H1 (cell line): ENCODE data around the gene C16orf95. TPM values are rescaled to one million over a fixed set of nuclear protein-coding genes. Genes with fewer than 3 reads are reported as not detected.

Experiments used
- CTCF ChIA-PET: fragments of 300-600 bp; sonication (Branson Sonifier 250); formaldehyde crosslinking; loops from one replicate; lab custom pipeline; 2021; ENCODE audit not compliant: partially characterized antibody; lab: Charles Lee
- POLR2A ChIA-PET: fragments of 300-600 bp; sonication (Branson Sonifier 250); formaldehyde crosslinking; loops from one replicate; lab custom pipeline; 2021; ENCODE audit warnings: inconsistent platforms; ENCODE audit not compliant: partially characterized antibody; lab: Charles Lee
- DNase-seq, 2 experiments: peaks; one replicate each; pipeline versions ENCODE4 v3.0.0 to v3.0.0-alpha.2; 2010 to 2022; ENCODE audit warnings: low spot score in 2 of 2, low read depth in 1 of 2, mixed read lengths in 1 of 2
- FAIRE-seq: peaks from 2 replicates; lab custom pipeline; 2011; peaks lifted over from hg19 to GRCh38; lab: Jason Lieb, UNC
- H2AFZ ChIP-seq: 2 replicates; pipeline ENCODE4 v1.8.1; 2012; ENCODE audit warnings: low read length, inconsistent platforms
- H2AK5ac ChIP-seq: 2 replicates; pipeline ENCODE4 v1.6.1; 2013; ENCODE audit warnings: low read depth, low read length
- H2BK120ac ChIP-seq: replicated peaks from 2 replicates; pipeline ENCODE3; 2013; ENCODE audit warnings: low read depth, low read length, inconsistent platforms
- H2BK12ac ChIP-seq: 2 replicates; pipeline ENCODE4 v1.6.1; 2013; ENCODE audit warnings: low read depth, low read length
- H2BK15ac ChIP-seq: 2 replicates; pipeline ENCODE4 v1.6.1; 2013; ENCODE audit warnings: low read length
- H2BK20ac ChIP-seq: 2 replicates; pipeline ENCODE4 v1.6.1; 2013; ENCODE audit warnings: low read length
- H2BK5ac ChIP-seq: 2 replicates; pipeline ENCODE4 v1.6.1; 2013; ENCODE audit warnings: low read depth, low read length
- H3K14ac ChIP-seq: 2 replicates; pipeline ENCODE4 v1.6.1; 2013; ENCODE audit warnings: inconsistent platforms; ENCODE audit not compliant: insufficient read length
- H3K18ac ChIP-seq: 2 replicates; pipeline ENCODE4 v1.6.1; 2013; ENCODE audit warnings: low read length; ENCODE audit errors: extremely low read depth
- H3K23ac ChIP-seq: 2 replicates; pipeline ENCODE4 v1.6.1; 2013; ENCODE audit warnings: inconsistent platforms; ENCODE audit not compliant: insufficient read length
- H3K23me2 ChIP-seq: 2 replicates; pipeline ENCODE4 v1.6.1; 2013; ENCODE audit warnings: low read depth, low read length
- H3K27ac ChIP-seq: 2 replicates; pipeline ENCODE4 v1.6.1; 2011; ENCODE audit warnings: low read depth, low read length, inconsistent platforms
- H3K27me3 ChIP-seq, 4 experiments: replicated peaks in 1 of 4; 1 replicate in 1 of 4; 2 replicates in 3 of 4; pipeline versions ENCODE4 v1.6.1 to v1.8.1; 2011 to 2013; ENCODE audit warnings: low read length in 3 of 4, mild to moderate bottlenecking in 3 of 4, inconsistent platforms in 2 of 4, mixed read lengths in 2 of 4, moderate library complexity in 1 of 4; ENCODE audit not compliant: control insufficient read depth in 3 of 4, insufficient read depth in 3 of 4; ENCODE audit errors: extremely low read depth in 1 of 4
- H3K36me3 ChIP-seq, 4 experiments: 2 replicates each; pipeline versions ENCODE4 v1.6.1 to v1.8.1; 2011 to 2013; ENCODE audit warnings: mild to moderate bottlenecking in 4 of 4, low read length in 3 of 4, moderate library complexity in 2 of 4, control low read depth in 1 of 4, inconsistent platforms in 1 of 4; ENCODE audit not compliant: insufficient read depth in 4 of 4, control insufficient read depth in 2 of 4
- H3K4ac ChIP-seq: replicated peaks from 2 replicates; pipeline ENCODE3; 2013; ENCODE audit warnings: low read length, low read depth, mixed read lengths, inconsistent platforms; ENCODE audit not compliant: insufficient read length
- H3K4me1 ChIP-seq, 4 experiments: replicated peaks in 1 of 4; 1 replicate in 1 of 4; 2 replicates in 3 of 4; pipeline versions ENCODE4 v1.6.1 to v1.8.1; 2011 to 2013; ENCODE audit warnings: low read length in 3 of 4, inconsistent platforms in 2 of 4, mixed read lengths in 1 of 4; ENCODE audit not compliant: insufficient read depth in 4 of 4, control insufficient read depth in 3 of 4
- H3K4me2 ChIP-seq, 2 experiments: 2 replicates each; pipeline versions ENCODE4 v1.6.1 to v1.8.1; 2011 to 2013; ENCODE audit warnings: low read depth in 2 of 2, low read length in 2 of 2, control low read depth in 1 of 2, inconsistent platforms in 1 of 2, mild to moderate bottlenecking in 1 of 2; ENCODE audit not compliant: insufficient read depth in 1 of 2
- H3K4me3 ChIP-seq, 4 experiments: fragments of 200-600, 300-600 bp in 1 of 4; sonication (generic), shearing (Covaris generic), sonication (Bioruptor Twin) in 1 of 4; 2 replicates each; pipeline versions ENCODE4 v1.5.1 to v1.8.1; 2011 to 2016; ENCODE audit warnings: low read length in 4 of 4, low read depth in 3 of 4, control low read depth in 2 of 4, inconsistent platforms in 2 of 4, mild to moderate bottlenecking in 2 of 4, mixed read lengths in 1 of 4, moderate library complexity in 1 of 4; ENCODE audit not compliant: insufficient read depth in 2 of 4; ENCODE audit errors: extremely low read depth in 1 of 4
- H3K56ac ChIP-seq: replicated peaks from 2 replicates; pipeline ENCODE3; 2013; ENCODE audit warnings: low read depth, mild to moderate bottlenecking, mixed read lengths, low read length, inconsistent platforms; ENCODE audit not compliant: insufficient read length
- H3K79me1 ChIP-seq: 2 replicates; pipeline ENCODE4 v1.6.1; 2013; ENCODE audit warnings: low read depth, low read length, control low read depth
- H3K79me2 ChIP-seq, 2 experiments: 2 replicates each; pipeline versions ENCODE4 v1.6.1 to v1.8.1; 2012 to 2013; ENCODE audit warnings: low read length in 2 of 2, mild to moderate bottlenecking in 2 of 2, inconsistent platforms in 1 of 2; ENCODE audit not compliant: insufficient read depth in 2 of 2, control insufficient read depth in 1 of 2
- H3K9ac ChIP-seq, 4 experiments: replicated peaks in 1 of 4; 1 replicate in 1 of 4; 2 replicates in 3 of 4; pipeline versions ENCODE4 v1.6.1 to v1.8.1; 2011 to 2013; ENCODE audit warnings: low read depth in 3 of 4, low read length in 3 of 4, control low read depth in 2 of 4, mild to moderate bottlenecking in 2 of 4, moderate library complexity in 2 of 4, inconsistent platforms in 1 of 4; ENCODE audit errors: extremely low read depth in 1 of 4
- H3K9me3 ChIP-seq, 2 experiments: 2 replicates each; pipeline versions ENCODE4 v1.6.1 to v1.8.1; 2012 to 2013; ENCODE audit warnings: mild to moderate bottlenecking in 2 of 2, moderate library complexity in 2 of 2, control low read depth in 1 of 2, inconsistent platforms in 1 of 2, low read depth in 1 of 2, low read length in 1 of 2, mixed read lengths in 1 of 2; ENCODE audit not compliant: insufficient read depth in 2 of 2
- H4K20me1 ChIP-seq, 2 experiments: replicated peaks in 1 of 2; 2 replicates each; pipeline versions ENCODE3 to v1.8.1; 2011 to 2013; ENCODE audit warnings: inconsistent platforms in 2 of 2, low read length in 2 of 2, mild to moderate bottlenecking in 1 of 2; ENCODE audit not compliant: insufficient read depth in 2 of 2, control insufficient read depth in 1 of 2
- H4K5ac ChIP-seq: 2 replicates; pipeline ENCODE4 v1.6.1; 2013; ENCODE audit warnings: low read length, low read depth, mixed read lengths, inconsistent platforms; ENCODE audit not compliant: insufficient read length
- H4K8ac ChIP-seq: 2 replicates; pipeline ENCODE4 v1.8.0; 2013; ENCODE audit warnings: mild to moderate bottlenecking, moderate library complexity, low read length, inconsistent platforms; ENCODE audit not compliant: insufficient read depth; ENCODE audit errors: extremely low read depth
- H4K91ac ChIP-seq: replicated peaks from 2 replicates; pipeline ENCODE3; 2013; ENCODE audit warnings: low read length, mixed read lengths, inconsistent platforms; ENCODE audit not compliant: insufficient read length
- CHD2 ChIP-seq: IDR thresholded peaks from 2 replicates; pipeline ENCODE4 v1.6.1; 2012; ENCODE audit warnings: low read length, improper control_type of control experiment
- CREB1 ChIP-seq: IDR thresholded peaks from 2 replicates; pipeline ENCODE4 v1.6.1; 2012; ENCODE audit warnings: inconsistent platforms
- E2F6 ChIP-seq: IDR thresholded peaks from 2 replicates; pipeline ENCODE4 v1.6.1; 2012; ENCODE audit warnings: inconsistent platforms
- EGR1 ChIP-seq: IDR thresholded peaks from 2 replicates; pipeline ENCODE4 v1.6.1; 2011; ENCODE audit warnings: low read depth, low read length, borderline replicate concordance
- EP300 ChIP-seq, 2 experiments: IDR thresholded peaks; 1 replicate in 1 of 2; 2 replicates in 1 of 2; pipeline ENCODE4 v1.6.1; 2011 to 2012; ENCODE audit warnings: low read depth in 2 of 2, low read length in 2 of 2, mild to moderate bottlenecking in 2 of 2, borderline replicate concordance in 1 of 2, inconsistent platforms in 1 of 2, moderate library complexity in 1 of 2
- KDM4A ChIP-seq: IDR thresholded peaks from one replicate; pipeline ENCODE4 v1.7.1; 2012; ENCODE audit warnings: low read depth, mild to moderate bottlenecking, moderate library complexity, low read length, inconsistent platforms; ENCODE audit not compliant: severe bottlenecking
- POLR2AphosphoS5 ChIP-seq: IDR thresholded peaks from 2 replicates; pipeline ENCODE4 v1.6.1; 2011; ENCODE audit warnings: low read depth, low read length
- POU5F1 ChIP-seq: IDR thresholded peaks from 2 replicates; pipeline ENCODE4 v1.6.1; 2011; ENCODE audit warnings: low read depth, mild to moderate bottlenecking, low read length, moderate library complexity
- RFX5 ChIP-seq: IDR thresholded peaks from 2 replicates; pipeline ENCODE4 v1.6.1; 2011; ENCODE audit warnings: low read depth, low read length, improper control_type of control experiment, borderline replicate concordance
- SUZ12 ChIP-seq: fragments of 200-600 bp; sonication (generic); IDR thresholded peaks from 2 replicates; pipeline ENCODE4 v1.6.1; 2012; ENCODE audit warnings: mild to moderate bottlenecking, inconsistent platforms, low read length, moderate library complexity, mixed read lengths
- WGBS, 2 experiments: shearing (Covaris generic) in 1 of 2; methylation state at CpG; one replicate each; pipeline versions ENCODE4 v1.1.6 to v1.1.7; 2013 to 2015; ENCODE audit warnings: low lambda C conversion rate in 2 of 2, mixed read lengths in 2 of 2, inconsistent platforms in 1 of 2, low coverage in 1 of 2, missing lambda C conversion rate in 1 of 2; ENCODE audit not compliant: insufficient replicate concordance in 2 of 2, insufficient coverage in 1 of 2, insufficient read length in 1 of 2; ENCODE audit errors: extremely low coverage in 1 of 2, missing lambda C conversion rate in 1 of 2; 5-methylcytosine and 5-hydroxymethylcytosine counted together
- polyA plus RNA-seq, 7 experiments: library from polyadenylated mRNA; depleted of rRNA in 3 of 7; stranded (reverse) in 5 of 7; unstranded in 2 of 7; fragments of >200 nt in 5 of 7; fragments of 200-250 nt in 2 of 7; gene quantifications; 1 replicate in 5 of 7; 2 replicates in 1 of 7; 4 replicates in 1 of 7; pipeline versions ENCODE4 v1.2.1 to v1.2.3, GENCODE V29; 2011 to 2013; ENCODE audit warnings: missing spikeins in 2 of 7, mixed read lengths in 2 of 7
- total RNA-seq: library from RNA; stranded (reverse); fragmentation: NEBNext Ultra II Directional; extraction: Animal tissue kit (Norgen Biotek cat#: 25700); gene quantifications from 2 replicates; pipeline ENCODE4 v1.2.1, GENCODE V29; 2021
- TF ChIP-seq, protein P1 (sequence below): IDR thresholded peaks from 2 replicates; pipeline ENCODE4 v1.6.1; 2011; ENCODE audit warnings: low read depth, mild to moderate bottlenecking, low read length; ENCODE audit not compliant: insufficient read depth

Gene C16orf95
- total and polyA plus RNA-seq, 2 of the 8 experiments (the other 6 are each of a cell fraction or from before 2014, with no cell fraction given) = 5.0 to 5.4 TPM

DNA sequence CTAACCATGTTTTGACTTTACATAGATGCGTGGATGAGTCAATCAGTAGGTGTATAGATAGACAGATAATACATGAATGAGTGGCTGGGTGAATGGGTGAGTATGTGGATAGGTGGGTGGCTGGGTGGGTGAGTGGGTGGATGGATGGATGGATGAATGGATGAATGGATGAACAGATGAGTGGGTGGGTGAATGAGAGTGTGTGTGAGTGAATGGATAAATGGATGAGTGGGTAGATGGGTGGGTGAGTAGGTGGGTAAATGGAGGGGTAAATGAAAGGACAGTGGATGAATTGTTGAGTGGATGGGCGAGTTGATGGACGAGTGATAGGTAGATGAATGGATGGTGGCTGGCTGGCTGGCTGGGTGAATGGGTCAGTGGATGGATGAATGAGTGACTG lies 23.2 kb downstream of the C16orf95 start:
- Histone ChIP-seq H3K9me3 (peaks cover 8 to 9% of the 10 kb centered on the region in 2 experiments; a peak in 2 of 4 replicates), H2AK5ac (no peak overlapping the region), H3K79me2 (no peaks in the 10 kb centered on the region), H2AFZ (no peak overlapping the region), H3K23ac (no peak overlapping the region), H3K4ac (no peak overlapping the region), H3K27ac (no peak overlapping the region), H3K4me2 (no peak overlapping the region), H4K8ac (peak overlapping the region; percentile 3; the same call in 1 of the 2 replicates), H3K18ac (no peak overlapping the region), H4K91ac (no peak overlapping the region), H3K36me3 (no peaks in the 10 kb centered on the region), H3K79me1 (no peaks in the 10 kb centered on the region), H4K20me1 (peaks cover 0 to 2% of the 10 kb centered on the region in 2 experiments), H3K56ac (peak overlapping the region; percentile 71), H3K23me2 (peaks cover 4% of the 10 kb centered on the region; the same call in 1 of the 2 replicates), H3K14ac (no peak overlapping the region), H3K9ac (no peak overlapping the region), H3K4me3 (no peak overlapping the region), H3K27me3 (peaks cover 0 to 2% (median 0%) of the 10 kb centered on the region in 4 experiments; a peak in 2 of 7 replicates), H2BK120ac (no peak overlapping the region), H2BK12ac (no peak overlapping the region), H3K4me1 (peaks cover 0 to 5% (median 2%) of the 10 kb centered on the region in 4 experiments; a peak in 3 of 7 replicates), H2BK5ac (no peak overlapping the region), H2BK15ac (no peak overlapping the region), H2BK20ac (no peak overlapping the region), H4K5ac (no peak overlapping the region)
- CTCF ChIA-PET = interaction anchor here (2.1 to 3.4 kb wide), 2 partner anchors 10 to 15 kb away, joined by 9 to 15 read pairs; no protein-coding TSS in a partner anchor
- POLR2A ChIA-PET = interaction anchor here (0.6 kb wide), 1 partner anchor 9 kb away, joined by 3 read pairs; no protein-coding TSS in a partner anchor
- DNase-seq = no peak
- 76 to 100% methylated on average over 1 to 3 of the region's 3 CpGs for WGBS, 2 experiments
- FAIRE-seq = no peak
- TF ChIP-seq SUZ12 (no peak), EP300 (IDR thresholded peaks at IDR 0.05; ENCODE audit: borderline replicate concordance in 1 of 2, low read depth in 2 of 2, low read length in 2 of 2) (no peak), E2F6 (no peak), CHD2 (no peak), RFX5 (no peak), POU5F1 (no peak), POLR2AphosphoS5 (no peak), EGR1 (no peak), KDM4A (no peak), CREB1 (no peak)
- TF ChIP-seq, protein P1, sequence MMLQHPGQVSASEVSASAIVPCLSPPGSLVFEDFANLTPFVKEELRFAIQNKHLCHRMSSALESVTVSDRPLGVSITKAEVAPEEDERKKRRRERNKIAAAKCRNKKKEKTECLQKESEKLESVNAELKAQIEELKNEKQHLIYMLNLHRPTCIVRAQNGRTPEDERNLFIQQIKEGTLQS = no peak
